NCI-H446 (cell line): ENCODE measurements around the gene RPL35A.
"Not testable (repeated sequence)": the region's sequence is repeated elsewhere in the genome, so short reads cannot be mapped to it uniquely, and the experiment has no call there.

Experiments used
- DNase-seq, 2 experiments: peaks; one replicate each; lab custom pipeline; 2025; lab: John Stamatoyannopoulos, UW

Gene RPL35A

GRCh38 chr3:197952440-197952839 is 2.5 kb downstream of the RPL35A start:
- no peak for DNase-seq

- no peak for DNase-seq
These were observed 3.3 kb downstream of the RPL35A start for GRCh38 chr3:197953325-197953724.

- no peak for DNase-seq
These were observed 3.9 kb downstream of the RPL35A start for GRCh38 chr3:197953881-197954280.

- DNase-seq: no peak
These were observed 6.0 kb downstream of the RPL35A start for GRCh38 chr3:197955892-197956477.

GRCh38 chr3:197956626-197956988 is 6.6 kb downstream of the RPL35A start:
- no peak for DNase-seq

- no peak for DNase-seq
These were observed 7.8 kb downstream of the RPL35A start for GRCh38 chr3:197957790-197958133.

- DNase-seq: no peak
These were observed 8.4 kb downstream of the RPL35A start for GRCh38 chr3:197958346-197958745.

GRCh38 chr3:197958848-197959247 is 8.9 kb downstream of the RPL35A start:
- not testable (repeated sequence) for DNase-seq

GRCh38 chr3:197959500-197959890 is 9.5 kb downstream of the RPL35A start:
- DNase-seq: no peak

- peak; percentile 95 to 99 for DNase-seq
These were observed 10.1 kb downstream of the RPL35A start, which contains the start of gene LMLN for GRCh38 chr3:197959891-197960693. Gene LMLN, plus strand, starts transcription at chr3:197960217. Its CDS starts 29 bp downstream, at chr3:197960246.

GRCh38 chr3:197960694-197961581 is 10.9 kb downstream of the RPL35A start:
- no peak for DNase-seq

- DNase-seq: no peak
These were observed 11.6 kb downstream of the RPL35A start for GRCh38 chr3:197961582-197961945.

GRCh38 chr3:197963019-197963637 is 13.1 kb downstream of the RPL35A start:
- DNase-seq: no peak

- DNase-seq: not testable (repeated sequence)
These were observed 17.5 kb downstream of the RPL35A start for GRCh38 chr3:197967337-197967989.

GRCh38 chr3:197970588-197970987 is 20.6 kb downstream of the RPL35A start:
- no peak for DNase-seq

GRCh38 chr3:197974016-197974415 is 24.0 kb downstream of the RPL35A start:
- DNase-seq: no peak

- no peak for DNase-seq
These were observed 25.3 kb downstream of the RPL35A start for GRCh38 chr3:197975311-197975710.

GRCh38 chr3:197983076-197983475 is 33.1 kb downstream of the RPL35A start:
- no peak for DNase-seq

- peak in 1 of 2 experiments; percentile 6 for DNase-seq
These were observed 39.7 kb downstream of the RPL35A start for GRCh38 chr3:197989651-197990050.

- no peak for DNase-seq
These were observed 44.7 kb downstream of the RPL35A start for GRCh38 chr3:197994736-197995135.

- DNase-seq: no peak
These were observed 46.9 kb downstream of the RPL35A start for GRCh38 chr3:197996855-197997254.

GRCh38 chr3:197997936-197998335 is 47.9 kb downstream of the RPL35A start:
- DNase-seq: no peak
